ENCODE measurements around the gene REP15. TPM values are rescaled to one million over a fixed set of nuclear protein-coding genes. Genes with fewer than 3 reads are reported as not detected.

The REP15 gene
- polyA plus RNA-seq, 1 donor (not counting 4 experiments of a cell fraction or from before 2014, with no cell fraction given) = 1.8 TPM

- no peak overlapping the region for H3K9ac ChIP-seq (ENCODE audit: control insufficient read depth, extremely low read depth, insufficient read depth, low read length)
- H3K9me3 ChIP-seq (ENCODE audit: control insufficient read depth, low read depth, low read length) = no peaks in the 10 kb centered on the region
- DNase-seq (ENCODE audit: low read depth, low spot score) (no peak), FAIRE-seq (no peak)
- H3K4me1 ChIP-seq (ENCODE audit: control insufficient read depth, extremely low read depth, insufficient read depth, low read length) = no peaks in the 10 kb centered on the region
- no peak for TF ChIP-seq EZH2 (IDR thresholded peaks at IDR 0.05; ENCODE audit: low read length)
- TF ChIP-seq, protein P1, sequence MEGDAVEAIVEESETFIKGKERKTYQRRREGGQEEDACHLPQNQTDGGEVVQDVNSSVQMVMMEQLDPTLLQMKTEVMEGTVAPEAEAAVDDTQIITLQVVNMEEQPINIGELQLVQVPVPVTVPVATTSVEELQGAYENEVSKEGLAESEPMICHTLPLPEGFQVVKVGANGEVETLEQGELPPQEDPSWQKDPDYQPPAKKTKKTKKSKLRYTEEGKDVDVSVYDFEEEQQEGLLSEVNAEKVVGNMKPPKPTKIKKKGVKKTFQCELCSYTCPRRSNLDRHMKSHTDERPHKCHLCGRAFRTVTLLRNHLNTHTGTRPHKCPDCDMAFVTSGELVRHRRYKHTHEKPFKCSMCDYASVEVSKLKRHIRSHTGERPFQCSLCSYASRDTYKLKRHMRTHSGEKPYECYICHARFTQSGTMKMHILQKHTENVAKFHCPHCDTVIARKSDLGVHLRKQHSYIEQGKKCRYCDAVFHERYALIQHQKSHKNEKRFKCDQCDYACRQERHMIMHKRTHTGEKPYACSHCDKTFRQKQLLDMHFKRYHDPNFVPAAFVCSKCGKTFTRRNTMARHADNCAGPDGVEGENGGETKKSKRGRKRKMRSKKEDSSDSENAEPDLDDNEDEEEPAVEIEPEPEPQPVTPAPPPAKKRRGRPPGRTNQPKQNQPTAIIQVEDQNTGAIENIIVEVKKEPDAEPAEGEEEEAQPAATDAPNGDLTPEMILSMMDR (optimal IDR thresholded peaks at IDR 0.05 in 1 of 3, IDR thresholded peaks at IDR 0.05 in 1 of 3, conservative IDR thresholded peaks at IDR 0.05 in 1 of 3; ENCODE audit: extremely low read depth in 1 of 3, insufficient read depth in 2 of 3, low read length in 3 of 3) = no peak
- no peak overlapping the region for H3K27ac ChIP-seq (ENCODE audit: control insufficient read depth, insufficient read depth, low read length)
- H2AFZ ChIP-seq (ENCODE audit: control insufficient read depth, low read length) = no peak overlapping the region
- H3K4me2 ChIP-seq (ENCODE audit: control insufficient read depth, extremely low read depth, insufficient read depth, low read depth, low read length) = no peak overlapping the region
- no peaks in the 10 kb centered on the region for H3K79me2 ChIP-seq (ENCODE audit: control insufficient read depth, insufficient read depth, low read length)
- dilution Hi-C loops (cut with MboI; ENCODE audit: extremely low pct_ligation_motif_present, low sequenced_read_pairs) = no loop called here
- no peak overlapping the region for H3K4me3 ChIP-seq (ENCODE audit: control insufficient read depth in 2 of 3, extremely low read depth in 1 of 3, insufficient read depth in 2 of 3, low read depth in 1 of 3, low read length in 3 of 3)
- H3K36me3 ChIP-seq (ENCODE audit: control insufficient read depth in 2 of 2, extremely low read depth in 1 of 2, insufficient read depth in 2 of 2, low read length in 2 of 2) = peaks cover 21 to 26% of the 10 kb centered on the region in 2 experiments
- no peaks in the 10 kb centered on the region for H3K27me3 ChIP-seq (ENCODE audit: control insufficient read depth, extremely low read depth, insufficient read depth, low read length)
- no peaks in the 10 kb centered on the region for H3K9me1 ChIP-seq (ENCODE audit: control insufficient read depth, extremely low read depth, insufficient read depth, low read length)
- H4K20me1 ChIP-seq (ENCODE audit: control insufficient read depth, extremely low read depth, insufficient read depth, low read length) = no peaks in the 10 kb centered on the region
Observed at GRCh38 chr12:27682534-27682933, 13.7 kb upstream of the REP15 start.

- TF ChIP-seq, protein P1 (optimal IDR thresholded peaks at IDR 0.05 in 1 of 3, IDR thresholded peaks at IDR 0.05 in 1 of 3, conservative IDR thresholded peaks at IDR 0.05 in 1 of 3; ENCODE audit: extremely low read depth in 1 of 3, insufficient read depth in 2 of 3, low read length in 3 of 3) = no peak
- no peak for TF ChIP-seq EZH2 (IDR thresholded peaks at IDR 0.05; ENCODE audit: low read length)
- Histone ChIP-seq H3K4me1 (ENCODE audit: control insufficient read depth, extremely low read depth, insufficient read depth, low read length) (no peaks in the 10 kb centered on the region), H3K9me3 (ENCODE audit: control insufficient read depth, low read depth, low read length) (no peaks in the 10 kb centered on the region), H3K4me3 (ENCODE audit: control insufficient read depth in 2 of 3, extremely low read depth in 1 of 3, insufficient read depth in 2 of 3, low read depth in 1 of 3, low read length in 3 of 3) (no peak overlapping the region), H2AFZ (ENCODE audit: control insufficient read depth, low read length) (no peak overlapping the region), H3K27me3 (ENCODE audit: control insufficient read depth, extremely low read depth, insufficient read depth, low read length) (no peaks in the 10 kb centered on the region), H3K36me3 (ENCODE audit: control insufficient read depth in 2 of 2, extremely low read depth in 1 of 2, insufficient read depth in 2 of 2, low read length in 2 of 2) (peaks cover 12 to 31% of the 10 kb centered on the region in 2 experiments), H3K79me2 (ENCODE audit: control insufficient read depth, insufficient read depth, low read length) (no peaks in the 10 kb centered on the region), H3K9ac (ENCODE audit: control insufficient read depth, extremely low read depth, insufficient read depth, low read length) (no peak overlapping the region), H3K4me2 (ENCODE audit: control insufficient read depth, extremely low read depth, insufficient read depth, low read depth, low read length) (no peak overlapping the region), H3K27ac (ENCODE audit: control insufficient read depth, insufficient read depth, low read length) (no peak overlapping the region), H3K9me1 (ENCODE audit: control insufficient read depth, extremely low read depth, insufficient read depth, low read length) (no peaks in the 10 kb centered on the region), H4K20me1 (ENCODE audit: control insufficient read depth, extremely low read depth, insufficient read depth, low read length) (no peaks in the 10 kb centered on the region)
- dilution Hi-C loops (cut with MboI; ENCODE audit: extremely low pct_ligation_motif_present, low sequenced_read_pairs) = no loop called here
- FAIRE-seq = no peak
- DNase-seq (ENCODE audit: low read depth, low spot score) = no peak
Observed at GRCh38 chr12:27685274-27685673, 11.0 kb upstream of the REP15 start.
